NT2/D1 (cell line): ENCODE data around the gene PDCD5.
"Not testable (repeated sequence)": the region's sequence is repeated elsewhere in the genome, so short reads cannot be mapped to it uniquely, and the experiment has no call there.

Source experiments
- DNase-seq: peaks from one replicate; pipeline ENCODE4 v3.0.0-alpha.2; 2011; ENCODE audit warnings: low read depth, low spot score
- H3K27me3 ChIP-seq: 2 replicates; pipeline ENCODE4 v1.6.0; 2011; ENCODE audit warnings: mild to moderate bottlenecking; ENCODE audit not compliant: insufficient read length, insufficient read depth
- H3K36me3 ChIP-seq: 2 replicates; pipeline ENCODE4 v1.6.1; 2011; ENCODE audit warnings: mild to moderate bottlenecking, low read length, mixed read lengths; ENCODE audit not compliant: insufficient read depth, insufficient read length
- H3K4me1 ChIP-seq: 2 replicates; pipeline ENCODE4 v1.5.1; 2011; ENCODE audit not compliant: insufficient read depth, insufficient read length
- H3K4me3 ChIP-seq: 2 replicates; pipeline ENCODE4 v1.5.1; 2011; ENCODE audit warnings: low read depth; ENCODE audit not compliant: insufficient read length
- H3K9ac ChIP-seq: 2 replicates; pipeline ENCODE4 v1.6.0; 2011; ENCODE audit warnings: low read depth; ENCODE audit not compliant: insufficient read length
- H3K9me3 ChIP-seq: 2 replicates; pipeline ENCODE4 v1.5.1; 2011; ENCODE audit warnings: mild to moderate bottlenecking, low read length; ENCODE audit not compliant: insufficient read depth
- SUZ12 ChIP-seq: IDR thresholded peaks from 2 replicates; pipeline ENCODE4 v1.6.1; 2011; ENCODE audit not compliant: insufficient read length, insufficient read depth; ENCODE audit errors: extremely low read depth
- YY1 ChIP-seq: IDR thresholded peaks from 2 replicates; pipeline ENCODE4 v1.6.1; 2011; ENCODE audit not compliant: insufficient read length, insufficient read depth
- ZNF274 ChIP-seq: IDR thresholded peaks from 2 replicates; pipeline ENCODE4 v1.6.1; 2011; ENCODE audit warnings: mild to moderate bottlenecking, low read depth, low read length

The PDCD5 gene

DNA sequence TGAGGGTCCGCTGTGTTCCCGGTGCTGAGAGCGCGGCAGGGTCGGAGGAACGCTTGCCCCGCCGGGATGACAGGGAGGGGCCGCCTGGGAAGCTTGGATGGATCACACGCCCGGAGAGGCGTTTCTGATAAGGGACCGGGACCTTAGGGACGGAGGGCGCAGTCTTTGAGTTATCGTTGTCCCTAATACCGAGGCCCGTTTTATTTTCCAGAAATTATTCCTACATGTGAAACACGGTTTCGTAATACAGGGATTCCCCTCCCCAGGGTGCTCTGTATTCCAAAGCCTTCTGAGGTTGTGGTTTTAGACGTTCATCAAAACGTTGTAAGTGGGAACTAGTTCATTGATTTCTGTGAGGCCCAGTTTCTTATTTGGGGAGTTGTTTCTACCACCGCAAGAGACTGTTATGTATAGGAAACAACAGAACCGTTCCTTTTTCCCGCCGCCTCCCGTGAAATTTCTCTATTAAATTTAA lies 752 bp downstream of the PDCD5 start:
- no peak for DNase-seq
- H3K4me3 ChIP-seq: peak overlapping the region; percentile 87
- no peak for TF ChIP-seq YY1
- TF ChIP-seq SUZ12: no peak
- TF ChIP-seq ZNF274: no peak

DNA sequence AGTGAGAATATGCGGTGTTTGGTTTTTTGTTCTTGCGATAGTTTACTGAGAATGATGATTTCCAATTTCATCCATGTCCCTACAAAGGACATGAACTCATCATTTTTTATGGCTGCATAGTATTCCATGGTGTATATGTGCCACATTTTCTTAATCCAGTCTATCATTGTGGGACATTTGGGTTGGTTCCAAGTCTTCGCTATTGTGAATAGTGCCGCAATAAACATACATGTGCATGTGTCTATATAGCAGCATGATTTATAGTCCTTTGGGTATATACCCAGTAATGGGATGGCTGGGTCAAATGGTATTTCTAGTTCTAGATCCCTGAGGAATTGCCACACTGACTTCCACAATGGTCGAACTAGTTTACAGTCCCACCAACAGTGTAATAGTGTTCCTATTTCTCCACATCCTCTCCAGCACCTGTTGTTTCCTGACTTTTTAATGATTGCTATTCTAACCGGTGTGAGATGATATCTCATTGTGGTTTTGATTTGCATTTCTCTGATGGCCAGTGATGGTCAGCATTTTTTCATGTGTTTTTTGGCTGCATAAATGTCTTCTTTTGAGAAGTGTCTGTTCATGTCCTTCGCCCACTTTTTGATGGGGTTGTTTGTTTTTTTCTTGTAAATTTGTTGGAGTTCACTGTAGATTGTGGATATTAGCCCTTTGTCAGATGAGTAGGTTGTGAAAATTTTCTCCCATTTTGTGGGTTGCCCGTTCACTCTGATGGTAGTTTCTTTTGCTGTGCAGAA lies 6.9 kb downstream of the PDCD5 start:
- not testable (repeated sequence) for H3K4me3 ChIP-seq, H3K4me1 ChIP-seq, H3K9me3 ChIP-seq, DNase-seq, H3K27me3 ChIP-seq, H3K9ac ChIP-seq
- H3K36me3 ChIP-seq: peaks cover 41% of the 10 kb centered on the region

More for the DNA sequence above, 752 bp downstream of the PDCD5 start:
- Histone ChIP-seq H3K36me3 (peaks cover 44% of the 10 kb centered on the region), H3K4me1 (no peaks in the 10 kb centered on the region), H3K27me3 (peaks cover 5% of the 10 kb centered on the region), H3K9ac (peak overlapping the region; percentile 94), H3K9me3 (no peaks in the 10 kb centered on the region)

DNA sequence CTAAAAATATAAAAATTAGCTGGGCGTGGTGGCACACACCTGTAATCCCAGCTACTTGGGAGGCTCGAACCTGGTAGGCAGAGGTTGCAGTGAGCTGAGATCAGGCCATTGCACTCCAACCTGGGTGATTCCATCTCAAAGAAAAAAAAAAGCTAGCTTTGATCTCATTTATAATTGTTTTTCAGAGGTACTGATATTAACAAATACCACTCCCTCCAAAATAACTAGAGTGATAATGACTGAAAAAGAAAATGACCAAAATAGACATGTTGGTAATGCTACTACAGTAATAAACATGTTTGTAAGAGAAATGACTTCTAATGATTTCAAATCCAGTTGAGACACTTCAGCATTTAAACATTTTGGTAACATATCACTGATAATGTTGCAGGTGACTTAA lies 13.0 kb downstream of the PDCD5 start:
- Histone ChIP-seq H3K36me3 (peaks cover 36% of the 10 kb centered on the region), H3K4me1 (no peaks in the 10 kb centered on the region), H3K9ac (no peak overlapping the region), H3K9me3 (no peaks in the 10 kb centered on the region), H3K27me3 (no peaks in the 10 kb centered on the region), H3K4me3 (no peak overlapping the region)
- TF ChIP-seq ZNF274: no peak
- TF ChIP-seq SUZ12: no peak
- TF ChIP-seq YY1: no peak
- DNase-seq: no peak

DNA sequence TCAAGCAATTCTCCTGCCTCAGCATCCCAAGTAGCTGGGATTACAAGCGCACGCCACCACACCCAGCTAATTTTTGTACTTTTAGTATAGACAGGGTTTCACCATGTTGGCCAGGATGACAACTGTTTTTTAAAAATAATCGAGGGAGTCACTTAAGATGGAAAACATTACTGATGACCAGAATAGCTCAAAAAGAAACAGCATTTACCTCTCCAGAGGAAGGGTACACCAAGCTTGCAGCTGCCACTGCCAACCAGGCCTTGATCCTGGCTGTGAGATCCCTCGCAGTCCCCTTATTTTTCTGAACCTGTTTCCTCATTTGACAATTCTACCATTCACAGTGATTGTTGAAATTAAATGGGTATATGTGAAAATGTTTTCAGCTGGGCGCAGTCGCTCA lies 14.5 kb downstream of the PDCD5 start:
- Histone ChIP-seq H3K4me1 (no peaks in the 10 kb centered on the region), H3K27me3 (no peaks in the 10 kb centered on the region), H3K36me3 (peaks cover 39% of the 10 kb centered on the region), H3K4me3 (no peak overlapping the region), H3K9ac (no peak overlapping the region), H3K9me3 (no peaks in the 10 kb centered on the region)
- TF ChIP-seq YY1: no peak
- no peak for TF ChIP-seq ZNF274
- TF ChIP-seq SUZ12: no peak
- DNase-seq: no peak

DNA sequence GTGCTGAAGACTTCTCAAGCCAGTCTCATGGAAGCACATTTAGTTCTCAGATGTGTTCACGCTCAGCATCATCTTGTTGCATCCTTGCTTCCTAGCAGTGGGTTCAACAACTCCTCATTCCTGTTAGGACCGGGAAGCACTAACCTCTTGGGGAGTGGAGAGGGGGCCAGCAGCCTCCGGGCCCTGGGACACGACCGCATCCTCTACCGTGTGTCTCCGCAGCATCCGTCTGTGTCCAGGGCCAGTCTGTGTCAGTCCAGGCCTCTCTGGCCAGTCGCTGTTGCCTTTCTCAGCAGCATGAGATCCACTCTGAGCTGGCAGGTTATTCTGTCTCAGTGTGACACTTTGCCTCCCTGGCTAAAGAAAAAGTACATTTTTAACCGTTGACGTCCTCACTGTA lies 17.0 kb downstream of the PDCD5 start:
- Histone ChIP-seq H3K9ac (no peak overlapping the region), H3K9me3 (no peaks in the 10 kb centered on the region), H3K4me1 (no peaks in the 10 kb centered on the region), H3K27me3 (no peaks in the 10 kb centered on the region), H3K36me3 (peaks cover 43% of the 10 kb centered on the region), H3K4me3 (no peak overlapping the region)
- TF ChIP-seq SUZ12: no peak
- TF ChIP-seq YY1: no peak
- no peak for TF ChIP-seq ZNF274
- DNase-seq: no peak

DNA sequence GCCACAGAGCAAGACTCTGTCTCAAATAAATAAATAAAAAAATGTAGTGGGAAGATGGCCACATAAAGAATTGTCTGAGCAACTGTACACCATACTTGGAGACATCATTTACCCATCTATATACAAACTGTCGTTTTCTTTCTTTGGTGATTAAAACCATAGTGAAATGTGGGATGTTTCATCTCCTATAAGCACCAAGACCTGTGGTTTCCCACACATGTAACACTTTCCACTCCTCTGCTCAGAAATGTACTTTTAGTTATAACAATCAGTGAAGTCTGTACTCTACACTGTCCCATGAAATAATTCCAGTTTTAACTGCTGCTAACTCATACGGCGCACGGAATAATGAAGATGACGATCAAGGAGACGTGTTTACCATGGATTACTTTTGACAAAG lies 18.3 kb downstream of the PDCD5 start:
- no peak for TF ChIP-seq SUZ12
- TF ChIP-seq ZNF274: no peak
- no peak for TF ChIP-seq YY1
- no peak for DNase-seq
- Histone ChIP-seq H3K9ac (no peak overlapping the region), H3K36me3 (peaks cover 46% of the 10 kb centered on the region), H3K9me3 (no peaks in the 10 kb centered on the region), H3K4me1 (no peaks in the 10 kb centered on the region), H3K27me3 (no peaks in the 10 kb centered on the region), H3K4me3 (no peak overlapping the region)

DNA sequence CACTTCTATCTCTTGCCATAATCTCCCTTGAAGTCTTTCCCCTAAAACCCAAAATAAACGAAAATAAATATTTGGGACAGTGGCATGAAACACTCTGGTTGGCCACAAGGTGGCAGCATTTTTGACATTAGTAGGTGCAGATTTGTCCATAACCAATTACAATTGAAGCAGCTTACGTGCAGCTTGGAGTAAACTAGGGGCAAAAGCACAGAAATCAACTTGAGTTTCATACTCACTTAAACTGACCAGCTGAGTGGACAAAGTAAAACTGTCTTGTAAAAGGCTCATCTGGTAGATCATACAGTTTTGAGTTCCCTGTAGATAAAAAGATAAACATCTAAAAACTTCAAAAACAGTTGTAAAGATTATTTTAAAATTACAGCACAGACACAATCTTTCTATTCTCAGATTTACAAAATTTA lies 18.8 kb downstream of the PDCD5 start:
- Histone ChIP-seq H3K36me3 (peaks cover 41% of the 10 kb centered on the region), H3K9ac (no peak overlapping the region), H3K27me3 (no peaks in the 10 kb centered on the region), H3K4me1 (no peaks in the 10 kb centered on the region), H3K4me3 (no peak overlapping the region), H3K9me3 (no peaks in the 10 kb centered on the region)
- DNase-seq: peak; percentile 15
- TF ChIP-seq ZNF274 (no peak), SUZ12 (no peak), YY1 (no peak)

DNA sequence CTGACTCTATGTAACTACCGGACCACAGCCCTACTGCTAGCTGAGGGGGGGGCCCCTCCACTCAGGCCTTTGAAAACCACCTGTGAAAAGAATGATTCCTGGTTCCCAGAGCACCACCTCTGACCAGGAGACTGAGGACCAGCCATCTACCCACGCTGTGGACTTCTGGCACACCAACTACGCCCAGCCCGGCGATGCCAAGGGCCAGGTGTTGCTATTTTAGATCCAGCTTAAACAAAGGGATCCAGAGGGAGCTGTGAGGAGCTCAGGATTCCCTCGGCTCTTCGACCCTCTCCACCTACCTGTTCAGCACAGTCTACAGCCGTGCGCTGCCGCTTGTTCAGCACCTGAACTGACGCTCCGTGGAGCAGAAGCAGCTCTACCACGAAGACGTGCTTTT lies 23.0 kb downstream of the PDCD5 start:
- TF ChIP-seq YY1: no peak
- no peak for TF ChIP-seq ZNF274
- TF ChIP-seq SUZ12: no peak
- no peak overlapping the region for H3K9ac ChIP-seq
- DNase-seq: no peak
- no peak overlapping the region for H3K4me3 ChIP-seq
- H3K36me3 ChIP-seq: peaks cover 40% of the 10 kb centered on the region
- no peaks in the 10 kb centered on the region for H3K27me3 ChIP-seq
- no peaks in the 10 kb centered on the region for H3K4me1 ChIP-seq
- no peaks in the 10 kb centered on the region for H3K9me3 ChIP-seq
